Activated naive CD4-positive, alpha-beta T cell (primary cell): ENCODE results near the gene DLEC1.
A peak's percentile ranks its signal among the peaks of the same experiment; 100 is the strongest.
"Not testable (repeated sequence)": the region's sequence is repeated elsewhere in the genome, so short reads cannot be mapped to it uniquely, and the experiment has no call there.

ENCODE experiments used
- DNase-seq, 4 experiments: peaks; one replicate each; lab custom pipeline; 2025; lab: John Stamatoyannopoulos, UW

Gene DLEC1

GRCh38 chr3:38017445-38018295 lies 21.3 kb upstream of the DLEC1 start:
- no peak for DNase-seq

- DNase-seq, result no peak
Measured at GRCh38 chr3:38018296-38019266, 20.4 kb upstream of the DLEC1 start.

GRCh38 chr3:38019658-38020341 lies 19.2 kb upstream of the DLEC1 start:
- DNase-seq, result no peak

- no peak for DNase-seq
Measured at GRCh38 chr3:38020342-38020726, 18.7 kb upstream of the DLEC1 start.

DNA sequence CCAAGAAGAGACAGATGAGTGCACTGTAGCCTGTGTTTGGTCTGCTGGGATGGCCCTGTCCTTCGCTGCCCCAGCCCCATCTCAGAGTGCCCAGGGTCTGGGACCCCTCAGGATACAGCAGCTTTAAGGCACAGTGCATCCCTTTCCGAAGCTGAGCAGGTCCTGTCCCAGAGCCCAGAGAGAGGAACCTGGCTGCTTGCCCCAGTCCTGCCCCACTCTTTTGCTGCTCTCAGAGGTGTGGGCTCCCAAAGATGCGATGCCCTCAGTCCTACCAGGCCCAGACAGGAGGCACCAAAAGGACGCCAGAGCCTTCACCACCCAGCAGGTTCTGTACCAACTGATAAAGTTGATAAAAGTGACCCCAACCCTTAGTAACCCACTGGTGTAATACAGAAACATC lies 17.8 kb upstream of the DLEC1 start:
- no peak for DNase-seq

GRCh38 chr3:38022301-38022700 lies 16.7 kb upstream of the DLEC1 start:
- no peak for DNase-seq

GRCh38 chr3:38022896-38023709 lies 15.9 kb upstream of the DLEC1 start:
- DNase-seq, result no peak

DNA sequence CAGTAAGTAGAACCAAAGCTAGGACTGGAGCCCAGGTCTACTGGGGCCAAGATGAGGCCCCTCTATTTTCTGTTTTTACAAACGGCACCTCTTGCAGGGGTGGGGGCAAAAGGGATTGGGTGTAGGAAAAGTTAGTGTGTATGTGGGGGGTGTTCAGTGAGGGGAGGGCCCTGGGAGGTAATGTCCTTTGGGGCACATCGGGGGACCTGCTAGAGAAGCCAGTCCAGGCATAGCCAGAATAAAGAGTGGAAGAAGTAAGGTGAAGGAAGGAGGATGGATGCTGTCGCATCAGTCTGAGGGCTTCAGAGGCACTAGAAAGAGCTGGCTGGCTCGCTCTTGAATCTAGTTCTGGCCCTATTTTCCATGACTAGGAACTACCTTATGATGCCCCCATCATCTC lies 12.2 kb upstream of the DLEC1 start:
- DNase-seq, result no peak

DNA sequence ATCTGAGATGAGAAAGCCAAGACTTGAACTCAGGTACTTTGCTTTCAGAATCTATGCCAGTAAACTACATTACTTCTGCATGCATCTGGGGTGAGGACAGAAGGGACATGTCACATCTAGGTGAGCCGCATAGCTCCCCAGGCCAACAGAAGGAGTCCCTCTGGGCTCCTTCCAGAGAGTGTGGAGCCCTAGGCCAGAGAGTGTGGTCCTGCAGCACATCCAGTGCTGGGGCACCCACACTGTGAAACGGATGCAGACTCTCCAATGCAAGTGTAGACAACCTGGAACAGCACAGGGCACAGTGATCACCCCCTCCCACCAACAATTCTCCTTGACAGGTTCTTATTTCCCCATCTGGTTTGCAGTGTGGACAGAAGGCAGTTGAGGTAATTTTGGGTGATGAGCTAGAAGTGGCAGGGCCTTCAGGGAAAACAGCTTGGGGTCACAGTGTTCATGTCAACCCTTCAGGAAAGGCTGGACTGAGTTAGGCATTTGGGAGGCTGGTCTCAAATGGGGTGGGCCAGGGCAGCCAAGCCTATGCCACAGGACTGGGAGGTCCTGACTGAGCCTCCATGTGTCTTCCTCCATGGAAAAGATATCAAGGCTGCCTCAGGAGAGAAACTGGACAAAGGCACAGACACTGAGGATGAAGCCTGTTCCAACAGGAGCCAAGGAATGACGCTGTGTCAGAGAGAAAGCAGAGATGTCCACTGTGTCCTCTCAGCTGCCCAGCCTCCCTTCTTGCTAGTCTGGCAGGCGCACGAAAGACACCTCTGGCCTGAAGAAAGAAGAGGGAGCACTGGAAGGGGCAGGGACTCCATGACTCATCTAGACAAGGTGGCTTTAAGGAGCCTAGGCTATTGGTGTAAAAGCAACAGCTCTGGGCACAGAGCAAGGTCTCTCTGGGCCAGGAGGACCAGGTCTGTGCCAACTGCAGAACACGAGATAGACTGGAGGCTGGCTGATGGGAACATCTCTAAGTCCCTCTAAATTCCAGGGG lies 11.2 kb upstream of the DLEC1 start:
- no peak for DNase-seq

- DNase-seq, result no peak
Measured at GRCh38 chr3:38028621-38029361, 10.2 kb upstream of the DLEC1 start.

DNA sequence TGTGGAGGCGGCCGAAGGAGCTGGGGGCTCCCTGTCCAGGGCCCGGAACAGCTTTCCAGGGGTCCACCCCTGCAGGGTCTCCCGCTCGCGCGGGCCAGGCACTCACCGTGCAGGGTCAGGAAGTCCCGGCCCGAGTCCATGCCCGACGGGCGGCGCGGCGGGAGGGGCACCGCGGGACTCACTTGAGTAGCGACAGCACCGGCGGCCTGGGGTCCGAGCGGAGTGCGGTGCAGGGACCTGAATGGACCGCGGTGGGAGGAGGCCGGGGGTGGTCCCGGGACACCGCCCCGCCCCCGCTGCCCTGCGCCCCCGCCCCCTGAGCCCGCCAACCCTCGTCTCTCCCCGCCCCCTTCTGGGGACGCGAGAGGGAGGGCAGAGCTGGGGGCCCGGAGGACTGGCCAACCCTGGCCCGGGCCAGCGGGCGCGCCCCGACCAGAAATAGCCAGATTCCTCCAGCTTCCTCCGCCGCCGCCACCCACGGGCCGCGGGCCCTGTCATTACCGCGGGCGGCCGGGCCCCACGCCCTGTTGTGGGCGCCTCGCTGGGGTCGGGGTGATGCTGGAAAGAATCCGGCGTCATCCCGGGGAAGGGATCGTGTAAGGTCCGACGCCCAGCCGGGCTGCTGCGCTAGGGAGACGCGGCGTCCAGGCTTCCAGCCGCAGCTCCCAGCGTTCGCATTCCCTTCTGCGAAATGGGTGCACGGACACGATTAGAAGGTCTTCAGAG lies 9.4 kb upstream of the DLEC1 start, which contains the start of gene PLCD1:
Gene PLCD1, minus strand, starts transcription at position 243 of the 726 bp plus-strand sequence. Its CDS starts 103 bp downstream, at position 140.
- DNase-seq, result peak in 1 of 4 experiments; percentile 25

- DNase-seq, result no peak
Measured at GRCh38 chr3:38030126-38031021, 8.6 kb upstream of the DLEC1 start.

DNA sequence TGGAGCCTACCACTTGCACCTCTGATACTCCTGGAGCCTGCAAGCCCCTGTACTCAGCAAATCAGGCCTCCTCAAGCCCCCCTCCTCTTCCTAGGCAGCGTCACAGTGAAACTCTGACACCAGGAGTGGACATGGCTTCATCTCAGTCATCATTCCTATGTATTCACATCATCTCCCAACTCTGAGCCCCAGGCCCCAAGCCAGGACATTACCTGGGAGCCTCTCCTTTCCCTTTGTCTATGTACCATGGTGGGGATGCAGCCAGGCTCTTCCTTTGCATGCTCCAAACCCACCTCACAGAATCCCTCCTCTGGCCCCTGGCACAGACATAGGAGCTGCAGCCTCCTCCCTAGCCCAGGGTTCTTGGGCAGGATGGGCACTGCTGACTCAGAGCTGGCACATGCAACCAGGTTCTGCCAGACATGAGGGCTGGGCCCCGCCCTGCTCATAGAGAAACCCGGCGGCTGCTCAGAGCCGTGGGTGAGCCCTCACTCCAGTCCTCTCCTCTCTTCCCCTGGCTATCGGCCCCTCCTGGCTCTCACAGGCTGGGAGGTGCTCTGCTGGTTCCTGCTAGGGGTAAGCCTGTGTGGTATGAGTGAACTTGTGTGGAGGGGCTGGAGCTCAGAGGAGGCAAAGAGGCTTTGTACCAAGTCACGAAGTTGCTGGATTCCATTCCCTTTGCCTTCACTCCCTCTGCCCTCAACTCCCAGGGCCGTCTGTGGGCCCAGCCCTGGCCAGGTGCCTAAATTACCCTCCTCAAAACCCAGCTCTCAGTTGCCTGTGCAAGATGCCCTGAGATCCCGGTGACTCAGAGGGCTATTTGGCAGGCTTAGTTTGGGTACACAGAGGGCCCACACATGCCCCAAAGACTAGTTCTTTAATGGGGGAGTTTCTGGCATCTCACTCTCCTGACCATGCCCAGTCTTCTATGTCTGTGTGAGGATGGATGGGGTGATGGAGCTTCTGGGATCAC lies 7.7 kb upstream of the DLEC1 start:
- DNase-seq, result no peak

- DNase-seq, result no peak
Measured at GRCh38 chr3:38032328-38032865, 6.6 kb upstream of the DLEC1 start.

- not testable (repeated sequence) for DNase-seq
Measured at GRCh38 chr3:38033586-38033985, 5.4 kb upstream of the DLEC1 start.

DNA sequence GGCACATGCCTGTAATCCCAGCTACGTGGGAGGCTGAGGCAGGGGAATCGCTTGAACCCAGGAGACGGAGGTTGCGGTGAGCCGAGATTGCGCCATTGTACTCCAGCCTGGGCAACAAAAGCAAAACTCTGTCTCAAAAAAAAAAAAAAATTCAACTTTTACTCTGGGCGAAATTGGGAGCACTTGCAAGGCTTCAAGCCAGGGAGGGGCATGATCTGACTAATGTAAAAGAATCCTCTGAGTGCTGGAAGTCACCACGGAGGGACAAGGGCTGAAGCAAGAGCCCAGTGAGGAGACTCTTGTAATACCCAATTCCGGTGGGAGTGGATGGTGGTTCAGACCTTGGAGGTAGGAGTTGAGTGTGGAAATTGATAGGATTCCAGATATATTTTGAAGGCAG lies 4.7 kb upstream of the DLEC1 start:
- DNase-seq, result not testable (repeated sequence)
